Measurements from ENCODE around the gene MCAM. TPM values are rescaled to one million over a fixed set of nuclear protein-coding genes. Genes with fewer than 3 reads are reported as not detected.
A peak's percentile ranks its signal among the peaks of the same experiment; 100 is the strongest.

Gene MCAM
- total RNA-seq: 1 to 10 TPM in 1 of 2 donors, under 1 TPM in 1; 0.74 to 1.7 TPM

- H3K27me3 Mint-ChIP-seq: peaks cover 16 to 18% of the 10 kb centered on the region in 2 donors
- no peaks in the 10 kb centered on the region for H3K36me3 Mint-ChIP-seq
- DNase-seq (ENCODE audit: low spot score) (no peak), ATAC-seq (no peak)
- no peak within 1 kb of the TSS for H3K27ac Mint-ChIP-seq
- no peaks in the 10 kb centered on the region for H3K9me3 Mint-ChIP-seq
- peaks cover 9 to 17% of the 10 kb centered on the region in 2 donors for H3K4me1 Mint-ChIP-seq (ENCODE audit: low read depth in 2 of 2)
- H3K4me3 Mint-ChIP-seq: no peak within 1 kb of the TSS
Observed at GRCh38 chr11:119316729-119317591, at the start of gene MCAM. Gene MCAM, minus strand, starts transcription at chr11:119317130. Its CDS starts 29 bp downstream, at chr11:119317101.

GRCh38 chr11:119365071-119365591, 48.2 kb upstream of the MCAM start:
- Mint-ChIP-seq H3K9me3 (peaks cover 2% of the 10 kb centered on the region), H3K27ac (no peak overlapping the region), H3K4me1 (ENCODE audit: low read depth in 2 of 2) (peaks cover 6 to 7% of the 10 kb centered on the region in 2 donors), H3K4me3 (peak overlapping the region; percentile 73), H3K27me3 (peaks cover 43 to 47% of the 10 kb centered on the region in 2 donors), H3K36me3 (no peaks in the 10 kb centered on the region)
- DNase-seq (ENCODE audit: low spot score): no peak
- ATAC-seq: no peak

DNA sequence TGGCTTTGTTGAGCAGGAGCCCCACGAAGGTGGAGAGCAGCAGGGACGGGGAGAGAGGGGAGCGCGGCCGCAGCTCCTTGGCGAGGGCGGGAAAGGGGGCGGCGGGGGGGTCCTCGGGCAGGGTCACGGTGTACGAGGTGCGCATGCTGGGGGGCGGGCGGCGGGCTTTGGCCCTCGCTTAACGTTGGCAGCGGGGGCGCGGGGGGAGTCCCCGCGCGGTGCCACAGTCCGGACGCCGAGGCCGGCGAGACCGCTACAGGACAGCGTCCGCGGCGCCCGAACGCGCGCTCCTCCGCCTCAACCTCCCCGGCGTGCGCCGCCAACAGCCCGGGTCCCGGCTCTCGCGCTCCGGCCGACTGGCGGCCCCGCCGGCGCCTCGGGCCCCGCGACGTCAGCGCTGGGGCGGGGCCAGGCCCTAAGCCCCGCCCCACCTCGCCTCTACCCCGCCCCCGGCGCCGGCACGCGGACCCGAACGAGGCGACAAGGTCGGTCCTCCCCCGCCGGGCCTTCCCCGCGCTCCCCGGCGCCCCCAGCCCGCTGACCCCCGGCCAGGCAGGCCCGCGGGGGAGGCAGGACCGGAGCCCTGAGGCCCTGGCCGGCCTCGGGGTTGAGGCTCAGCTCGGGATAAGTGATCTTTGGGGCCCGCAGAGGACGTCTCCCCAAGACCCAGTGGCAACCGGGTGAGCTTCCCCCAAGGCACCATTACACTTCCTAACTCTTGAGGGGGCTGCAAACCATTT, 47.1 kb upstream of the MCAM start:
- Mint-ChIP-seq H3K4me1 (ENCODE audit: low read depth in 2 of 2) (peaks cover 6 to 7% of the 10 kb centered on the region in 2 donors), H3K9me3 (peaks cover 2% of the 10 kb centered on the region), H3K27ac (no peak overlapping the region), H3K4me3 (peak overlapping the region; percentile 73), H3K36me3 (no peaks in the 10 kb centered on the region), H3K27me3 (peaks cover 48 to 52% of the 10 kb centered on the region in 2 donors)
- ATAC-seq (peak; percentile 84 to 93), DNase-seq (ENCODE audit: low spot score) (no peak)

DNA sequence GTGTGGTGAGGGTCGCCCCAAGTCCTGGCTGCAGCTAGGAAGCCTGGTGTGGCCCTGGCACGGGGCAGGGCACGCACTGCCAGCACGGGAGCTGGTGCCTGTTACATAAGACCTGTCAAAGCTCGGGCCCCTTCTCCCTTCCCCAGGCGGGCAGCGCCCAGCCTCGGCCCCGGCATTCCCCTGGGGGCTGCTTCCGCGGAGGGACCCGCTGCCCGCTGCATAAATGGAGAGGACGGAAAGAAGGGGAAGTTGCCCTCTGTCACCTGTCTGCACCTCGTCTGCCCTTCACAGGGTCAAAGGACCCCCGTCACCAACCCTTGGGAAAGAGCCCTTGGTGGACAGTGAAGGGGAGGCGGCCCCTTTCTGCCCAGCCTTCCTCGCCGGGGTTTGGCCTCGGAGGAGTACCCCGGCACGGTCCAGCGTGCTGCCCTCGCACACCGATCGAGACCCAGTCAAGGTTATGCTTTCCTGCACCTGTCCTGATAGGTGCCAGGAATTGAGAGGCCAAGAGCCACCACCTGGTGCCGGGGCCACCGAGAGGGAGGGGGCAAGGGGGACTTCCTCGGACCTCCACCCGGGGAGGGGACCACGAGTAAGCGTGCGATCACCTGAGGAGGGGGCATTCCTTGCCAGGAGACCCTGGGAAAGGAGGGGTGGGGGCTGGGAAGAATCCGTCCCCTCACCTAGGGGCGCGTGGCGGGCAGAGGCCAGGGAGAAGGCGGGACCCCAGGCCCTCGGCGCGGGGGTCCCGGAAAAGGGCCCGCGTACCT, 46.3 kb upstream of the MCAM start:
- Mint-ChIP-seq H3K4me3 (no peak overlapping the region), H3K27me3 (peaks cover 52 to 55% of the 10 kb centered on the region in 2 donors), H3K36me3 (no peaks in the 10 kb centered on the region), H3K27ac (no peak overlapping the region), H3K9me3 (peaks cover 2% of the 10 kb centered on the region), H3K4me1 (ENCODE audit: low read depth in 2 of 2) (peaks cover 6 to 7% of the 10 kb centered on the region in 2 donors)
- DNase-seq (ENCODE audit: low spot score): no peak
- no peak for ATAC-seq

- H3K36me3 Mint-ChIP-seq: no peaks in the 10 kb centered on the region
- peaks cover 55 to 57% of the 10 kb centered on the region in 2 donors for H3K27me3 Mint-ChIP-seq
- DNase-seq (ENCODE audit: low spot score) (no peak), ATAC-seq (no peak)
- H3K9me3 Mint-ChIP-seq: peaks cover 2% of the 10 kb centered on the region
- peak overlapping the region; percentile 39 for H3K4me3 Mint-ChIP-seq
- no peak overlapping the region for H3K27ac Mint-ChIP-seq
- H3K4me1 Mint-ChIP-seq (ENCODE audit: low read depth in 2 of 2): peaks cover 6 to 8% of the 10 kb centered on the region in 2 donors
Observed at GRCh38 chr11:119362741-119363080, 45.8 kb upstream of the MCAM start.

DNA sequence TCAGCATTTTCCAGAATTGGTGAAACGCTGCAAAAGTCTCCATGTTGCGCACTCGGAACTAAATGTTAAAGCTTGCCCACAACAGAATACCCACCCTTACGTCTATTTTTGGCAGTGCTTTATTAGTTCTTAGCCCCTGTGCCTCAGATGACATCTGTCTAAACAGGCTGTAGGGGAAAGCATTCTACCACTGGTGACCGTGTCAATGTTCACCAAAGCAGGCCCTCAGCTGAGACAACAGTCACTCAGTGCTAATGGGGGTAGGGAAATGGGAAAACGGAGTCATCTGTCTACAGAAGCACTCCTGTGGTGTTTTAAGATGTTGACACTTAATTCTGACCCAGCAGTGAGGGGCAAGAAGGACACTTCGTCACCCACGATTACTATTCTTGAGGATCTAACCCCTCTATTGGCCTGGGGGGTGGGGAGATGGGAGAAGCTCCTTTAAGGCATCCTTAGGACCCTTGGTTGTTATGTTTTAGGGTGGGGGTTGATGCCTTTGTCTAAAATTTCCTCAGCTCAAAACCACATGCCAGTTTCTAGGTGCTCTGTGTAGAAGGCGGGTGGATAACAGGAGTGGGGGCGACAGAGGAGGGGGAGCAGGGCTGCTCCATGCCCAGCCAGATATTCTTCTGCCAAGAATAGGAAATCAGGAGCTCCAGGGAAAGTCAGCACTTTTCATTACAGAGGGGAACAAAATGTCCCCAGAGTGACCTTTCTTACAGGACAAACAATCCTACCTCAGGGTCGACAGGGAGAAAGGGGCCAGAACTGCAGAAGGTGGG, 45.2 kb upstream of the MCAM start:
- peak overlapping the region; percentile 39 for H3K4me3 Mint-ChIP-seq
- DNase-seq (ENCODE audit: low spot score) (no peak), ATAC-seq (no peak)
- H3K9me3 Mint-ChIP-seq: peaks cover 2% of the 10 kb centered on the region
- peaks cover 56 to 59% of the 10 kb centered on the region in 2 donors for H3K27me3 Mint-ChIP-seq
- no peaks in the 10 kb centered on the region for H3K36me3 Mint-ChIP-seq
- peaks cover 11 to 13% of the 10 kb centered on the region in 2 donors for H3K4me1 Mint-ChIP-seq (ENCODE audit: low read depth in 2 of 2)
- H3K27ac Mint-ChIP-seq: no peak overlapping the region

- no peaks in the 10 kb centered on the region for H3K36me3 Mint-ChIP-seq
- no peak overlapping the region for H3K27ac Mint-ChIP-seq
- peaks cover 55 to 59% of the 10 kb centered on the region in 2 donors for H3K27me3 Mint-ChIP-seq
- no peak overlapping the region for H3K4me3 Mint-ChIP-seq
- peaks cover 14 to 19% of the 10 kb centered on the region in 2 donors for H3K4me1 Mint-ChIP-seq (ENCODE audit: low read depth in 2 of 2)
- DNase-seq (ENCODE audit: low spot score): no peak
- peaks cover 2% of the 10 kb centered on the region for H3K9me3 Mint-ChIP-seq
- ATAC-seq: peak in 1 of 2 donors; percentile 72
Observed at GRCh38 chr11:119361056-119361787, 44.3 kb upstream of the MCAM start.

- Mint-ChIP-seq H3K4me3 (no peak overlapping the region), H3K27me3 (peaks cover 51 to 53% of the 10 kb centered on the region in 2 donors), H3K36me3 (no peaks in the 10 kb centered on the region), H3K4me1 (ENCODE audit: low read depth in 2 of 2) (peaks cover 11 to 19% of the 10 kb centered on the region in 2 donors), H3K9me3 (peaks cover 2% of the 10 kb centered on the region), H3K27ac (no peak overlapping the region)
- ATAC-seq (no peak), DNase-seq (ENCODE audit: low spot score) (no peak)
Observed at GRCh38 chr11:119359365-119360214, 42.7 kb upstream of the MCAM start.

GRCh38 chr11:119357074-119357473, 40.1 kb upstream of the MCAM start:
- H3K4me3 Mint-ChIP-seq: peak overlapping the region; percentile 91
- DNase-seq (ENCODE audit: low spot score) (no peak), ATAC-seq (no peak)
- no peaks in the 10 kb centered on the region for H3K9me3 Mint-ChIP-seq
- H3K36me3 Mint-ChIP-seq: no peaks in the 10 kb centered on the region
- no peak overlapping the region for H3K27ac Mint-ChIP-seq
- peaks cover 43 to 49% of the 10 kb centered on the region in 2 donors for H3K27me3 Mint-ChIP-seq
- peaks cover 8 to 16% of the 10 kb centered on the region in 2 donors for H3K4me1 Mint-ChIP-seq (ENCODE audit: low read depth in 2 of 2)

GRCh38 chr11:119356349-119357031, 39.6 kb upstream of the MCAM start:
- no peaks in the 10 kb centered on the region for H3K36me3 Mint-ChIP-seq
- no peaks in the 10 kb centered on the region for H3K9me3 Mint-ChIP-seq
- ATAC-seq: peak; percentile 84 to 88
- DNase-seq (ENCODE audit: low spot score): peak; percentile 75
- H3K27ac Mint-ChIP-seq: peak overlapping the region in 1 of 2 donors; percentile 28
- H3K4me3 Mint-ChIP-seq: peak overlapping the region; percentile 91
- peaks cover 9 to 16% of the 10 kb centered on the region in 2 donors for H3K4me1 Mint-ChIP-seq (ENCODE audit: low read depth in 2 of 2)
- peaks cover 46 to 53% of the 10 kb centered on the region in 2 donors for H3K27me3 Mint-ChIP-seq

All from natural killer cell treated with Interleukin-12 subunit alpha and Interleukin-12 subunit beta and Interleukin-15 and Interleukin-18, amount 100 ng/mL, for 72 hours (primary cell).